ENCODE measurements around the gene GREM1.

GREM1 gene

DNA sequence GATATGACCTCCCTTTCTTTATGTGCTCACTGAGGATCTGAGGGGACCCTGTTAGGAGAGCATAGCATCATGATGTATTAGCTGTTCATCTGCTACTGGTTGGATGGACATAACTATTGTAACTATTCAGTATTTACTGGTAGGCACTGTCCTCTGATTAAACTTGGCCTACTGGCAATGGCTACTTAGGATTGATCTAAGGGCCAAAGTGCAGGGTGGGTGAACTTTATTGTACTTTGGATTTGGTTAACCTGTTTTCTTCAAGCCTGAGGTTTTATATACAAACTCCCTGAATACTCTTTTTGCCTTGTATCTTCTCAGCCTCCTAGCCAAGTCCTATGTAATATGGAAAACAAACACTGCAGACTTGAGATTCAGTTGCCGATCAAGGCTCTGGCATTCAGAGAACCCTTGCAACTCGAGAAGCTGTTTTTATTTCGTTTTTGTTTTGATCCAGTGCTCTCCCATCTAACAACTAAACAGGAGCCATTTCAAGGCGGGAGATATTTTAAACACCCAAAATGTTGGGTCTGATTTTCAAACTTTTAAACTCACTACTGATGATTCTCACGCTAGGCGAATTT, 14.9 kb downstream of the GREM1 start:
- DNase-seq (no peak), ATAC-seq (ENCODE audit: insufficient read depth, low read depth) (no peak)
- no peak overlapping the region for H3K4me3 ChIP-seq (ENCODE audit: low read depth in 1 of 2, low read length in 2 of 2)
- H3K4me2 ChIP-seq (ENCODE audit: insufficient read depth, low read length), result no peak overlapping the region
- peaks cover 3% of the 10 kb centered on the region for H3K27me3 ChIP-seq (ENCODE audit: insufficient read depth, low read length, poor library complexity)
- no peaks in the 10 kb centered on the region for H4K20me1 ChIP-seq (ENCODE audit: insufficient read depth, low read length)
- H3K4me1 ChIP-seq (ENCODE audit: insufficient read depth, low read length), result no peaks in the 10 kb centered on the region
- no peaks in the 10 kb centered on the region for H3K79me2 ChIP-seq (ENCODE audit: insufficient read depth, low read length)
- H2AFZ ChIP-seq (ENCODE audit: low read depth, low read length), result no peak overlapping the region
- no peaks in the 10 kb centered on the region for H3K36me3 ChIP-seq (ENCODE audit: insufficient read depth, low read length)
- no peak overlapping the region for H3K9ac ChIP-seq (ENCODE audit: low read depth, low read length)
- TF ChIP-seq EZH2 (IDR thresholded peaks at IDR 0.05; ENCODE audit: borderline replicate concordance, low read depth, low read length, severe bottlenecking), result no peak
- TF ChIP-seq, protein P1, sequence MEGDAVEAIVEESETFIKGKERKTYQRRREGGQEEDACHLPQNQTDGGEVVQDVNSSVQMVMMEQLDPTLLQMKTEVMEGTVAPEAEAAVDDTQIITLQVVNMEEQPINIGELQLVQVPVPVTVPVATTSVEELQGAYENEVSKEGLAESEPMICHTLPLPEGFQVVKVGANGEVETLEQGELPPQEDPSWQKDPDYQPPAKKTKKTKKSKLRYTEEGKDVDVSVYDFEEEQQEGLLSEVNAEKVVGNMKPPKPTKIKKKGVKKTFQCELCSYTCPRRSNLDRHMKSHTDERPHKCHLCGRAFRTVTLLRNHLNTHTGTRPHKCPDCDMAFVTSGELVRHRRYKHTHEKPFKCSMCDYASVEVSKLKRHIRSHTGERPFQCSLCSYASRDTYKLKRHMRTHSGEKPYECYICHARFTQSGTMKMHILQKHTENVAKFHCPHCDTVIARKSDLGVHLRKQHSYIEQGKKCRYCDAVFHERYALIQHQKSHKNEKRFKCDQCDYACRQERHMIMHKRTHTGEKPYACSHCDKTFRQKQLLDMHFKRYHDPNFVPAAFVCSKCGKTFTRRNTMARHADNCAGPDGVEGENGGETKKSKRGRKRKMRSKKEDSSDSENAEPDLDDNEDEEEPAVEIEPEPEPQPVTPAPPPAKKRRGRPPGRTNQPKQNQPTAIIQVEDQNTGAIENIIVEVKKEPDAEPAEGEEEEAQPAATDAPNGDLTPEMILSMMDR (IDR thresholded peaks at IDR 0.05; ENCODE audit: borderline replicate concordance, extremely low read depth, low read length, poor library complexity, severe bottlenecking), result no peak
- H3K27ac ChIP-seq (ENCODE audit: low read length), result no peak overlapping the region
- no peaks in the 10 kb centered on the region for H3K9me3 ChIP-seq (ENCODE audit: insufficient read depth, low read length, severe bottlenecking)

DNA sequence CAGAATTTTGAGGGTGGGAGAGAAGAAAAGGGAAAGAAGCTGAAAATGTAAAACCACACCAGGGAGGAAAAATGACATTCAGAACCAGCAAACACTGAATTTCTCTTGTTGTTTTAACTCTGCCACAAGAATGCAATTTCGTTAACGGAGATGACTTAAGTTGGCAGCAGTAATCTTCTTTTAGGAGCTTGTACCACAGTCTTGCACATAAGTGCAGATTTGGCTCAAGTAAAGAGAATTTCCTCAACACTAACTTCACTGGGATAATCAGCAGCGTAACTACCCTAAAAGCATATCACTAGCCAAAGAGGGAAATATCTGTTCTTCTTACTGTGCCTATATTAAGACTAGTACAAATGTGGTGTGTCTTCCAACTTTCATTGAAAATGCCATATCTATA, 15.5 kb downstream of the GREM1 start:
- Histone ChIP-seq H3K9me3 (ENCODE audit: insufficient read depth, low read length, severe bottlenecking) (no peaks in the 10 kb centered on the region), H3K4me1 (ENCODE audit: insufficient read depth, low read length) (no peaks in the 10 kb centered on the region), H2AFZ (ENCODE audit: low read depth, low read length) (no peak overlapping the region), H3K4me2 (ENCODE audit: insufficient read depth, low read length) (no peak overlapping the region), H3K4me3 (ENCODE audit: low read depth in 1 of 2, low read length in 2 of 2) (no peak overlapping the region), H3K27me3 (ENCODE audit: insufficient read depth, low read length, poor library complexity) (peaks cover 3% of the 10 kb centered on the region), H3K79me2 (ENCODE audit: insufficient read depth, low read length) (no peaks in the 10 kb centered on the region), H4K20me1 (ENCODE audit: insufficient read depth, low read length) (no peaks in the 10 kb centered on the region), H3K27ac (ENCODE audit: low read length) (no peak overlapping the region), H3K9ac (ENCODE audit: low read depth, low read length) (no peak overlapping the region), H3K36me3 (ENCODE audit: insufficient read depth, low read length) (no peaks in the 10 kb centered on the region)
- no peak for TF ChIP-seq EZH2 (IDR thresholded peaks at IDR 0.05; ENCODE audit: borderline replicate concordance, low read depth, low read length, severe bottlenecking)
- TF ChIP-seq, protein P1 (IDR thresholded peaks at IDR 0.05; ENCODE audit: borderline replicate concordance, extremely low read depth, low read length, poor library complexity, severe bottlenecking), result no peak
- no peak for DNase-seq
- no peak for ATAC-seq (ENCODE audit: insufficient read depth, low read depth)

DNA sequence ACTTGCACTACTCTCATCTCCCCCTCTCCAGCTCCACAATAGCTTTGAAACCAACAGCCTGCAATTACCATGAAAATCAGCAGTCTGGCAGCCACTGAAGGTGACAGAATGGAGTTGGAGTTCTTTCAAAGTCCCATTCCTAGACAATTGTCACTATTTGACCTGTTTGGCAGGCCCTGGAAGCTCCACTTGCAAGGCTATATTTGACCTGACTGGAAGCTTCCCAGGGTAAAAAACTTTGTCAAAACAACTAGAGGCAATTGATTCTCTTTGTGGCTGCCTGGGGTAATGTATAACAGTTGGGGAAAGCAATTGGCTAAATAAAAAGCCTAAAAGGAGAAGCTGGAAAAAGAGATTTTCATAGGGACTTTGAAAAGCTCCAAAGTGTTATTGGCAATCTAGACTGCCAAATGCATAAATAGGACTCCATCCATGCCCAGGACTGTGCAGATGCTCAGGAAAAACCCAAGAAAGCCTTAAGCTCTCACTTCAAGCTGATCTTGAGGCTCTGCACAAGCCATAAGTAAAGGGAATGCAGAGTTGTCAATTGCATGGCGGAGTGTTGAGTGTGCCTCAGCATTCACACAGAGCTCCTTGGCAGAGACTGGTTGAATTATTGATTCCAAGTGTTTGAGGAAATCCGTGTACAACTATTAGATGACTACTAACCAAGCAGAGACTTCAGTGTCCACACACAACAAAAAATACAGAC, 18.3 kb downstream of the GREM1 start:
- no peak for TF ChIP-seq EZH2 (IDR thresholded peaks at IDR 0.05; ENCODE audit: borderline replicate concordance, low read depth, low read length, severe bottlenecking)
- TF ChIP-seq, protein P1 (IDR thresholded peaks at IDR 0.05; ENCODE audit: borderline replicate concordance, extremely low read depth, low read length, poor library complexity, severe bottlenecking), result no peak
- Histone ChIP-seq H3K27ac (ENCODE audit: low read length) (no peak overlapping the region), H3K9ac (ENCODE audit: low read depth, low read length) (no peak overlapping the region), H3K27me3 (ENCODE audit: insufficient read depth, low read length, poor library complexity) (peaks cover 3% of the 10 kb centered on the region), H3K4me2 (ENCODE audit: insufficient read depth, low read length) (no peak overlapping the region), H3K4me1 (ENCODE audit: insufficient read depth, low read length) (no peaks in the 10 kb centered on the region), H3K36me3 (ENCODE audit: insufficient read depth, low read length) (no peaks in the 10 kb centered on the region), H4K20me1 (ENCODE audit: insufficient read depth, low read length) (no peaks in the 10 kb centered on the region), H3K4me3 (ENCODE audit: low read depth in 1 of 2, low read length in 2 of 2) (no peak overlapping the region), H3K9me3 (ENCODE audit: insufficient read depth, low read length, severe bottlenecking) (no peaks in the 10 kb centered on the region), H2AFZ (ENCODE audit: low read depth, low read length) (no peak overlapping the region), H3K79me2 (ENCODE audit: insufficient read depth, low read length) (no peaks in the 10 kb centered on the region)
- ATAC-seq (ENCODE audit: insufficient read depth, low read depth) (no peak), DNase-seq (no peak)
